ENCODE measurements around the gene CISH.
A peak's percentile ranks its signal among the peaks of the same experiment; 100 is the strongest.

The CISH gene

GRCh38 chr3:50568947-50569749, 42.4 kb downstream of the CISH start, which contains the start of gene HEMK1:
HEMK1 (plus strand) TSS chr3:50569522; CDS start chr3:50571105, 1,583 bp downstream.
- peak; percentile 96 for DNase-seq

DNA sequence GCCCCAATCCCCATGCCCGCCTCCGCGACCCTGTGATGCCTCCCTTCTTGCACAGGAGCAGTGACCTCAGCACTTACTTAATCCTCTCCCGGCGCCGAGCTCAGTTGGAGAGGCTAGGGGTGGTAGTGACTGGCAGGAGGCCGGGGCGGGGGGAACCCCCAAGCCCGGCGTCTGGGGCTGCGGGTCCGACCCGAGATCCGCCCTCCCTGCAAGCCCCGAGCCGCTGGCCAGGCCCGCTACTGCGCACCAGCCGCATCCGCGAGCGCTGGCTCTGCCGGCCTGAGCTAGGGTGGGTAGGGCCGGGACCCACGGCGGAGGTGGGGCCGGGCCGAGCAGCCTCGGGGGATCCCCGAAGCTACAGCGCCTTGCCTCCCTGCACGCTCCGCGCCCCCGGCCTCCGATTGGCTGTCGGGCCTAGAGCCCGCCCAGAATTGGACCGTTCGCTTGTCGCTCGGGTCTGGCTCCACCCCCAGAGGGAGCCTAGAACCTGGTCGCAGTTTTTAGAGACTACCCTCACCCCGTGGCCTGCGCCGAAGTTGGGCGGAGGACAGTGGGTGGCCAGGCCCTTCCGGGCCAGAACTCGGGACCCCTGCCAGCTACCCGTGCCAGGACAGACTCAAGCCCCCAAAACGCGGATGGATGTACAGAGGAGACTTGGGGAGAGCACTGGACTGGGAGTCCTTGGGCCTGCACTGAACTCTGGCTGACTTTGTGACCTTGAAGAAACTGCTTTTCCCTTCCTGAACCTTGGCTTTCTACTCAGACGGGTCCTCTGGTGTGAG, 44.0 kb downstream of the CISH start, which contains the start of gene C3orf18:
C3orf18 (minus strand) TSS at position 362 of the 782 bp plus-strand sequence. CDS start 2,048 bp downstream, outside the sequence.
- peak; percentile 89 for DNase-seq

DNA sequence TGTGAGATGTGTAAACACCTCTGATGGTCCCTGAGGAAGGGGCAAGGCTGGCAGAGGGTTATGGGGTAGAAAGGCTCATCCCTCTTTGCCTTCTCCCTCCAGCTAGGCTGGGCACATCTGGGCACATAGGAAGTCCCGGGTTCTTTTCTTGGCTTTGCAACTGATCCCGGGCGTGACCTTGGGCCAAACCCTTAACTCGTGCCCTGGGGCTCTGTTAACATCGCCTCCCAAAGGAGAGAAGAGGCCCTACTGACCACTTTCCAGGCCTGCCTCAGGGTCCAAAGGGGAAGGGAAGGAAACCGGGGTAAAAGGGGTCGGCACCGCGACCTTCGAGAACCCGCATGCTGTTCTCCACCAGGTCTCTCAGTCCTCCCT, 44.6 kb downstream of the CISH start:
- no peak for DNase-seq

GRCh38 chr3:50564321-50564720, 47.3 kb downstream of the CISH start:
- no peak for DNase-seq

DNA sequence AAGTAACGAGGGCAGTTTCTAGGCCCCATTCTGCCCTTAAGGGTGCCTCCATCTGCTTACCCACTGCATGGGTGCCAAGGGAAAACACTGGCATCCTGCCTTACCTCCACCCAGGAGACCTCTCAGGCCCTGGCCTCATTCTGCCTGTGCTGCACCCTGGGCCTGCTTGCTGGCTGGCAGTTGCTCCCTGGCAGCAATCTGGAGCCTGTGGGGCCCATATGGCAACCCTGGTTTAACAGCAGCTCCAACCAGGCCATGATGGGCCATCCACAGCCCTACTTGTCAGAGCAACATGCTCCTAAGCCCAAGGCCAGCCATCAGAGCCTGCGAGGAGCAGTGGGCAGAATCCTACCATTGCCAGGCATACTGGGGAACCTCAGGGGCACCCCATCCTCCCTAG, 47.7 kb downstream of the CISH start:
- DNase-seq = no peak

DNA sequence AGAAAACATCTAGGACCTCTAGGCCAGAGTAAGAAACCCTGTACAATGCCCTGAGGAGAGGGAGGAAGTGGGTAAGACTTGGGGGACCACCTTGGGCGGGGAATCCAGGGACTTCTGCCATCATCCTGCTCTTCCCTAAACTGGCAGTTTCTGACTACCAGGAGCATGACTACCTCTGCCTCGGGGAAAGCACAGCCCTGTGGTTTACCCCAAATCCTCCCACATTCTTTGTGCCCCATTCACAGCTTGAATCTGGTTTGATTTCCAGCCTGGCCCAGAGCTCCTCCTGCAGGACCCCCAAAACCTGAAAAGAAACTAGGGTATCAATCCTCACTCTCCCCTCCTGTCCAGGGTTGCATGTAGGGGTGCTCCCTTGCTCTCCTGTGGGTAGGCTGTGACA, 48.7 kb downstream of the CISH start:
- peak; percentile 67 for DNase-seq

DNA sequence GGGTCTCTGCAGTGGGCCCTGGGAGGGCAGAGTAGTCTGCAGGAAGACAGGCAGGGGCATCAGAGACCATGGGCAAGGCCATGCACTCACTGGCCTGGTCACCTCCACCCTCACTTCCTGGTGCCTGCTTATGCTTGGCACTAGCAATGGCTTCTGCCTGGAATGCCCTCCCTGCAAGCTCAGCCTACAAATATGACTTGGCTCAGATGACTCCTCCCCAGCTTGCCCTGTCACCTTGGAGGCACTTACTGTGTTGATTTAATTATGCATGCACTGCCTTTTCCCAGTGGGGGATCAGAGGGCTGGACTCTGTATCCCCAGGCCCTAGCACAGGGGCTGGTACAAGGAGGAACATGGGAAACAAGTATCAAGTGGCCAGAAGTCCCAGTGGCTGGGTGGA, 51.9 kb downstream of the CISH start:
- DNase-seq = peak; percentile 22

GRCh38 chr3:50557915-50558314, 53.7 kb downstream of the CISH start:
- DNase-seq = no peak

DNA sequence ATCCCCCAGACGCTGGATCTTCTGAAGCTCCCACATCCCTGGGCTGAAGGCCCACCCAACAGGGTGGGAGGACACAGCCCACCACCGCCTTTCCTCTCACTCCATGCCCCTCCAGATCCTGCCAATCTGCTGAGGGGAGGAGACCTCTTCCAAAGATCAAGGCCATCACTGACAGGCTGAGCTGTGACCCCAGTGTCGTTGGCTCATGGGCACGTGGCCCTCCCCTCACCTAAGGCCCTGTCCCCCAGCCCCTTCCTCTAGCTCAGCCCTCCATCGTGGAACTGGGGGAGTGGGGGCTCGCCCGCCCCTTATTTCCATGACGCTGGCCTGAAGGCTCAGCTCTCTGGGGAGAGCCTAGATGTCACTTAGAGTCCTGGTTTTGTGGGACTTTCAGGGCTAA, 54.5 kb downstream of the CISH start:
- DNase-seq = no peak
